ENCODE measurements around the gene SETD6. TPM values are rescaled to one million over a fixed set of nuclear protein-coding genes. Genes with fewer than 3 reads are reported as not detected.

Gene SETD6
- total and polyA plus RNA-seq, 2 of the 8 experiments (the other 6 are each of a cell fraction or from before 2014, with no cell fraction given), result 25.3 to 40.5 TPM

GRCh38 chr16:58478427-58478826 lies 36.9 kb upstream of the SETD6 start:
- Histone ChIP-seq H3K79me2 (ENCODE audit: control insufficient read depth in 1 of 2, insufficient read depth in 2 of 2, low read length in 2 of 2) (no peaks in the 10 kb centered on the region), H3K23ac (ENCODE audit: insufficient read length) (no peak overlapping the region), H3K9me3 (ENCODE audit: insufficient read depth in 2 of 2, low read depth in 1 of 2, low read length in 1 of 2) (no peaks in the 10 kb centered on the region), H3K36me3 (ENCODE audit: control insufficient read depth in 2 of 4, insufficient read depth in 4 of 4, low read length in 3 of 4) (no peaks in the 10 kb centered on the region), H4K5ac (ENCODE audit: insufficient read length, low read depth, low read length) (no peak overlapping the region), H3K79me1 (ENCODE audit: low read depth, low read length) (no peaks in the 10 kb centered on the region), H2BK5ac (ENCODE audit: low read depth, low read length) (no peak overlapping the region), H3K4me3 (ENCODE audit: extremely low read depth in 1 of 4, insufficient read depth in 2 of 4, low read depth in 3 of 4, low read length in 4 of 4) (no peak overlapping the region), H3K56ac (replicated peaks; ENCODE audit: insufficient read length, low read depth, low read length) (no peak overlapping the region), H3K27ac (ENCODE audit: low read depth, low read length) (no peak overlapping the region), H3K14ac (ENCODE audit: insufficient read length) (no peak overlapping the region), H2BK20ac (ENCODE audit: low read length) (no peak overlapping the region), H3K18ac (ENCODE audit: extremely low read depth, low read length) (no peak overlapping the region), H3K9ac (replicated peaks in 1 of 4; ENCODE audit: extremely low read depth in 1 of 4, low read depth in 3 of 4, low read length in 3 of 4) (no peak overlapping the region), H3K4ac (replicated peaks; ENCODE audit: insufficient read length, low read depth, low read length) (no peak overlapping the region), H2BK120ac (replicated peaks; ENCODE audit: low read depth, low read length) (no peak overlapping the region), H4K91ac (replicated peaks; ENCODE audit: insufficient read length, low read length) (no peak overlapping the region), H2BK15ac (ENCODE audit: low read length) (no peak overlapping the region), H2BK12ac (ENCODE audit: low read depth, low read length) (no peak overlapping the region), H3K4me1 (replicated peaks in 1 of 4; ENCODE audit: control insufficient read depth in 3 of 4, insufficient read depth in 4 of 4, low read length in 3 of 4) (peaks cover 1 to 11% (median 4%) of the 10 kb centered on the region in 4 experiments; a peak in 3 of 7 replicates), H2AFZ (ENCODE audit: low read length) (no peak overlapping the region), H4K20me1 (replicated peaks in 1 of 2; ENCODE audit: control insufficient read depth in 1 of 2, insufficient read depth in 2 of 2, low read length in 2 of 2) (no peaks in the 10 kb centered on the region), H3K4me2 (ENCODE audit: insufficient read depth in 1 of 2, low read depth in 2 of 2, low read length in 2 of 2) (no peak overlapping the region), H2AK5ac (ENCODE audit: low read depth, low read length) (no peak overlapping the region), H4K8ac (ENCODE audit: extremely low read depth, insufficient read depth, low read length) (no peak overlapping the region), H3K23me2 (ENCODE audit: low read depth, low read length) (no peaks in the 10 kb centered on the region), H3K27me3 (replicated peaks in 1 of 4; ENCODE audit: control insufficient read depth in 3 of 4, extremely low read depth in 1 of 4, insufficient read depth in 3 of 4, low read length in 3 of 4) (no peaks in the 10 kb centered on the region)
- TF ChIP-seq RFX5 (IDR thresholded peaks at IDR 0.05; ENCODE audit: borderline replicate concordance, low read depth, low read length), result no peak
- TF ChIP-seq TEAD4 (IDR thresholded peaks at IDR 0.05; ENCODE audit: low read depth, low read length), result no peak
- TF ChIP-seq SIX5 (IDR thresholded peaks at IDR 0.05; ENCODE audit: low read depth, low read length), result no peak
- no peak for TF ChIP-seq SIN3A (conservative IDR thresholded peaks at IDR 0.05 in 1 of 2, IDR thresholded peaks at IDR 0.05 in 1 of 2; ENCODE audit: low read depth in 1 of 2, low read length in 2 of 2)
- TF ChIP-seq NANOG (IDR thresholded peaks at IDR 0.05; ENCODE audit: insufficient read depth, low read depth, low read length, poor library complexity, severe bottlenecking), result no peak
- no peak for TF ChIP-seq RAD21 (IDR thresholded peaks at IDR 0.05 in 1 of 2, conservative IDR thresholded peaks at IDR 0.05 in 1 of 2; ENCODE audit: low read depth in 2 of 2, low read length in 2 of 2)
- TF ChIP-seq EGR1 (IDR thresholded peaks at IDR 0.05; ENCODE audit: borderline replicate concordance, low read depth, low read length), result no peak
- TF ChIP-seq RNF2 (IDR thresholded peaks at IDR 0.05; ENCODE audit: borderline replicate concordance, low read depth, low read length, missing control alignments, poor library complexity, severe bottlenecking), result no peak
- no peak for TF ChIP-seq HDAC2 (IDR thresholded peaks at IDR 0.05; ENCODE audit: borderline replicate concordance in 1 of 2, low read depth in 2 of 2, low read length in 2 of 2)
- TF ChIP-seq CHD1 (IDR thresholded peaks at IDR 0.05; ENCODE audit: low read depth, low read length), result no peak
- WGBS, 2 experiments (ENCODE audit: extremely low coverage in 1 of 2, insufficient coverage in 1 of 2, insufficient read length in 1 of 2, insufficient replicate concordance in 2 of 2, low coverage in 1 of 2, low lambda C conversion rate in 2 of 2, missing lambda C conversion rate in 1 of 2), result 100% methylated on average over 2 of the region's 2 CpGs; no CpG with 5 or more reads in 1 of the 2 experiments
- FAIRE-seq, result no peak
- CTCF ChIA-PET (ENCODE audit: partially characterized antibody), result interaction anchor here (2.6 kb wide), 1 partner anchor 139 kb away, joined by 7 read pairs; no protein-coding TSS in a partner anchor
- POLR2A ChIA-PET (ENCODE audit: partially characterized antibody), result no interaction called here
- DNase-seq (ENCODE audit: low read depth in 1 of 2, low spot score in 2 of 2), result no peak
